C4-2B (cell line): ENCODE data around the gene SCAF8.

Source experiments
- ZFX ChIP-seq: fragments of 450-650 bp; IDR thresholded peaks from 2 replicates; pipeline ENCODE4 v1.6.1; 2017
- TF ChIP-seq, protein P1 (sequence below): fragments of 450-650 bp; conservative IDR thresholded peaks from 2 replicates; pipeline ENCODE4 v1.5.1; 2017; ENCODE audit warnings: mild to moderate bottlenecking

DNA sequence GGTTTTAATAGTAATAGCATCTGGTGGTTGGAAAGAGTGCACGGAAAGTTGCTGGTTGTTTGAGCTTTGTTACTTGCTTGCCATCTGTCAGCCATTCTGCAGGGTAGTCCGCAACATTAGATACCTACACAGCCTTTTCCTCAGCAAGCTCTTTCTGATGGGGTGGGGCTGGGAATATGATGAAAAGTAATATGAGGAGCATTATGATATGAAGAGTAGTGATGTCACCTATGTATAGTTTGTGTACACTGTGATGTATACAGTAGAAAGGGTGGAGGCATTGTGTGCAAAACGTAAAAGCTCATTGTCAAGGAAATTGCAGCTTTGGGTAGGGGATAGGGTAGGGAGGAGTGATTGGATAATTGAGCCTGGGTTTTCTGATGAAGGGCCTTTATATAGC lies 16.1 kb downstream of the SCAF8 start:
- TF ChIP-seq, protein P1, sequence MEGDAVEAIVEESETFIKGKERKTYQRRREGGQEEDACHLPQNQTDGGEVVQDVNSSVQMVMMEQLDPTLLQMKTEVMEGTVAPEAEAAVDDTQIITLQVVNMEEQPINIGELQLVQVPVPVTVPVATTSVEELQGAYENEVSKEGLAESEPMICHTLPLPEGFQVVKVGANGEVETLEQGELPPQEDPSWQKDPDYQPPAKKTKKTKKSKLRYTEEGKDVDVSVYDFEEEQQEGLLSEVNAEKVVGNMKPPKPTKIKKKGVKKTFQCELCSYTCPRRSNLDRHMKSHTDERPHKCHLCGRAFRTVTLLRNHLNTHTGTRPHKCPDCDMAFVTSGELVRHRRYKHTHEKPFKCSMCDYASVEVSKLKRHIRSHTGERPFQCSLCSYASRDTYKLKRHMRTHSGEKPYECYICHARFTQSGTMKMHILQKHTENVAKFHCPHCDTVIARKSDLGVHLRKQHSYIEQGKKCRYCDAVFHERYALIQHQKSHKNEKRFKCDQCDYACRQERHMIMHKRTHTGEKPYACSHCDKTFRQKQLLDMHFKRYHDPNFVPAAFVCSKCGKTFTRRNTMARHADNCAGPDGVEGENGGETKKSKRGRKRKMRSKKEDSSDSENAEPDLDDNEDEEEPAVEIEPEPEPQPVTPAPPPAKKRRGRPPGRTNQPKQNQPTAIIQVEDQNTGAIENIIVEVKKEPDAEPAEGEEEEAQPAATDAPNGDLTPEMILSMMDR, result no peak
- TF ChIP-seq ZFX, result no peak
